HG03196 (cell line): Measurements from ENCODE around the gene PFKL.
"Not testable (repeated sequence)": the region's sequence is repeated elsewhere in the genome, so short reads cannot be mapped to it uniquely, and the experiment has no call there.

Experiments
- ATAC-seq: cut with Tn5 transposase; IDR thresholded peaks from one replicate; pipeline ENCODE4 v1.9.1; 2021; ENCODE audit not compliant: unreplicated experiment

The PFKL gene

DNA sequence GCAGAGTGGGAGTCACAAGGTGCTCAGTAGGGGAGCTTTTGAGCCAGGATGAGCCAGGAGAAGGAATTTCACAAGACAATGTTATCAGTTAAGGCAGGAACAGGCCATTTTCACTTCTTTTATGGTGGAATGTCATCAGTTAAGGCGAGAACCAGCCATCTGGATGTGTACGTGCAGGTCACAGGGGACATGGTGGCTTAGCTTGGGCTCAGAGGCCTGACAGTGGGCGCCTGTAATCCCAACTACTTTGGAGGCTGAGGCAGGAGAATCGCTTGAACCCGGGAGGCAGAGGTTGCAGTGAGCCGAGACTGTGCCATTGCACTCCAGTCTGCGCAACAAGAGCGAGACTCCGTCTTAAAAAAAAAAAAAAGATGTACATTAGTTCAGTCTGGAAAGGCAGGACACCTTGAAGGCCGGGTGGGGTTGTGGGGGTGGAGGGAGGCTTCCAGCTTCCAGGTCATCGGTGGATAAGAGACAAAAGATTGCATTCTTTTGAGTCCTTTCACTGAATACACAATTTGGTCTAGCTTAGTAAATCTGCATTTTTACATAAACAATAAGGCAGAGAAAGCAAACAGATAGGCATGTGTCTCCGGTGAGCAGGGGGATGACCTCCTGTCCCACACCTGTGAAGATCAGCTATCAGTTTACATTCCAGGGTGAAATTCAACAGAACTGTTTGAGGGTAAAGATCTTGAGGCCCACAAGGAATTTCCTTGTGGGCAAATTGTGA, 42.0 kb downstream of the PFKL start:
- ATAC-seq = not testable (repeated sequence)

DNA sequence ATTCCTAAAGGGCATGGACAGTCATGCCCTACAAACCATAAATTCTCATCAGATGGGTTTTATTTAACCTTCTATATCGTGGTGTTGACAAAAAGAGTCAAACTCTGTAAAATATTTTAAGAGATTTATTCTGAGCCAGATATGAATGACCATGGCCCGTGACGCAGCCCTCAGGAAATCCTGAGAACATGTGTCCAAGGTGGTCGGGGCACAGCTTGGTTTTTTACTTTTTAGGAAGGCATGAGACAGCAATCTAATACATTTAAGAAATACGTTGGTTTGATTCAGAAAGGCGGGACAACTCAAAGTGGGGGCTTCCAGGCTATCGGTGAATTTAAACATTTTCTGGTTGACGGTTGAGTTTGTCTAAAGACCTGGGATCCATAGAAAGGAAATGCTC, 43.1 kb downstream of the PFKL start:
- not testable (repeated sequence) for ATAC-seq

DNA sequence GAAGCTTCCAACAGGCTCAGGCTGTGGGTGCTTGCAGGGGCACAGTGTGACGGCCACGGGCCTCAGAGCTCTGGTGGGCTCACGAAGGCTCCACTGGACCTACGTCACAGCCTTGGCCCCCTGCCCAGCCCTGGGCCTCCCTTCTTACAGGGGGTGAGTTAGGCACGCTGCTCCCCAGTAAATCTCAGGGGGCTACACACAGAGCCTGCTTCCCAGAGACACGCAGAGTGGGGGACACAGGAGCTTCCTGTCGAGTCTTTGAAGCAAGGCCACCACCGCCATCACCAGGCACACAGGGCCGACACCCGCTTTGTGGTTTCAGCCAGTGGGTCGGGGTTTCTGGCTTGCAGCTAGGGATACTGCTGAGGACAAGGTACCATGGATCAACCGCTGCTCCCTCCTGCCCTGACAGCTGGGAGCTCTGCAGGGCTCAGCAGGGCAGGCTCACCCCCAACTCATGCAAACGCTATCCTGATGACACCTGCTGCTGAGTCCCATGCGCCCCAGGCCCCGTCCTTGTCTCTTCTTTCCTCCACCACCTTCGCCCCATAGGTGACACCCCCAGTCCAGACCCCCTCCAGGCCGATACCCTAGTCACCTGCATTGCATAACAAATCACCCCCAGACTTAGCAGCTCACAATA, 44.8 kb downstream of the PFKL start:
- ATAC-seq = no peak

DNA sequence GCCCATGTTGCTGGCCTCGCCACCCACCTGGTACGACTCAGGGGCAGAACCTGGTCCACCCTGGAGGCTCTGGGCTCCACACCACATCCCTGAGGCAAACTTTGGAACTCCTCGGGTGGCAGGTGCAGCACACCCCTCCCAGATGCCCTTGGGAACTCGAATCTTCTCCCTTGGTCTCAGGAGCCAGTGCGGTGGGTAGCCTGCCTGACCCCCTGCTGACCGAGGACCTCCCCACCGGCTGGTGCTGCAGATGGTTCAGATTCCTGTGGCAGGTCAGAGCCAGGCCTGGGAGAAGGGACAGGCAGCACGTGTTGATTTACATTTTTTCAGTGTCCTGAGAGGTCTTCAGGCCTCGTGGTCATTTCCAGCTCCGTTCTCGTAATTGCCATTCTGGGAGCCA, 45.6 kb downstream of the PFKL start:
- no peak for ATAC-seq

DNA sequence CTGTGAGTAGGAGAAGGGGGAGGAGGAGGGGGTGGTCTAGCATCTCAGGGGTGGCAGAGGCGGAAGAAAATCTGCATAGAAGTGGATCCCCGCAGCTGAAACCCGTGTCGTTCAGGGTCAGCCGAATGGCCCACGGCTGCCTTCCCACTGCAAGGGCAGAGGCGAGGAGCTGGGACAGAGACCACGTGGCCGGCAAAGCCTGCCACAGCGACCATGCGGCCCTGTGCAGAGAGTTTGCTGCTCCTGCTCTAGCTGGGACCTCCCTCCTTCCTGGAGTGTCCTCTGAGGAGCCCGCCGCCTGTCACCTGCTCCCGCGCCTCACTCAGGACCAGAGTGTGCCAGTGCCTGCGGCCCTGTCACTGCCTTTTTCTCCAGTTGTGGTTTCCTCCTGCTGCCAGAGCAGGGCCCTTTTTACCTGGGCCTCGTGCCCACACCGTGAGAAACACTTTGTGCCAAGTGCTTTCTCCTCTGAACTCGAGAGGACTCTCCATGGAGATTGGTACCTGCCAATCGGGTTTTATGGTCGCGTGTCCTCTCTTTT, 48.1 kb downstream of the PFKL start:
- ATAC-seq = no peak

DNA sequence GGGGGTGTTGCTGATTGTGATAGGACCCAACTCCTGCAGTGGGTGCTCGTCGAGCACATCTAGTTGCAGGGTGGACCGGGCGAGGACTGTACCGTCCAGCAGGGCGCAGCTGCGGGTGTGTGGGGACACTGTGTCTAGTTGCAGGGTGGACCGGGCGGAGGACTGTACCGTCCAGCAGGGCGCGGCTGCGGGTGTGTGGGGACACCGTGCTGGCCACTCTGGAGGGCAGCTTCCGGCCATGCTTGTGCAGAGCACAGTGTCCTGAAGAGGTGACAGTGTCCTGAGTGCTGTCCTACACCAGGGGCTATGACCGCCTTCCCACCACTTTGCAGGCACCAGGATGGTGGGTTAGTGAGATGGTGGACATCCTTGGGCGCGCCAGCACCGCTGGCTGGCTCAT, 49.0 kb downstream of the PFKL start:
- no peak for ATAC-seq

DNA sequence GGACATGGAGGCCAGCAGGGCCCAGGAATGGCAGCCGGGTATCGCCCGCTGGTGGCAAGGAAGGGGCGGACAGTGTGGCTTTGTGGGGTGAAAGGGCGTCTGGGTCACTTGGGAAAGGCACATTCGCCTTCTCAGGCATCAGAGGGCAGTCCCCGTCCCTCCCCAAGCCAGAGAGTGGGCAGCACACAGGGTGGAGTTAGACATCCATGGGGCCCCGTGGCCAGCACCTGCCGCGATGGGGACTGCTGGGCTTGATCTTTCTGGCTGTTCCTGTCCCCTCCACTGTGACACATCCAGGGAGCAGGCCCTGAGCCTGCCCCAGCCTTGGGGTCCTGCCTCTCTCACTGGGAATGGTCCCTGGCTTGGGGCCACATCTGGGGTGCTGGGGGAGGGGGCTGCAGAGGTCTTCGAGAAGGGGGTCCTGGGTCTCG, 49.6 kb downstream of the PFKL start:
- ATAC-seq = no peak

DNA sequence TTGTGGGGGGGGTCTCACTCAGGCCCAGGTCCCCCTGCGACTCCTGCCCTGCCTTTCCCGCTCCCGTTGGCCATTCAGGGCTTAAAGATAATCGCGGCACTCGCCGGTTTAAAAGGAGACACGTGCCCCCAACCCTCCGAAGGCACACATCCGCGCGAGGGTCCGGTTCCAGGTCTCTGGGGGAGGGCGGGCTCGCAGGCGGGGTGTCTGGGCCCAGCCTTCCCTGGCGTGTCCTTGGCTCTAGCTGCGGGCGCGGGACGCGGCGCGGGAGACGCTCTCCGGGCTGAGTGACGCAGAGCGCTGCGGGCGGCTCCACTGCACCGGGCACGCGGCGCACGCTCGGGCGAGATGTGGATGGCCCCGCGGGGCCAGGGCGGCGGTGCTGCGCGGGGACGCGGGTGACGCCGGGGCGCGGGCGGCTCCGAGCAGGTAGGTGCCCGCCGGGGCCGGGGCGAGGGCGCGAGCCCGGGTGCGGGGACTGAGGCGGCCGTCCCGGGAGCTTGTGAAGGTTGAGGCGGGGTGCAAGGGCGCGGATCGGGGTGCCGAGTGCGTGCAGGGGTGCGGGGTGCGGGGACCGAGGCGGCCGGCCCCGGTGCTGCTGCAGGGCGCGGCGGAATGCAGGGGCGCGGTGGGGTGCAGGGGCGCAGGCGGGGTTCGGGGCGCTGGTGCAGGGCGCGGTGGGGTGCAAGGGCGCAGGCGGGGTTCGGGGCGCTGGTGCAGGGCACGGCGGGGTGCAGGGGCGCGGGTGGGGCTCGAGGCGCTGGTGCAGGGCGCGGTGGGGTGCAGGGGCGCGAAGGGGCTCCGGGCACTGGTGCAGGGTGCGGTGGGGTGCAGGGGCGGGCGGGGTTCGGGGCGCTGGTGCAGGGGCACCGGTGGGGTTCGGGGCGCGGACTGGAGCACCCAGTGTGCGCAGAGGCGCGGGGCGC, 50.3 kb downstream of the PFKL start:
- no peak for ATAC-seq

DNA sequence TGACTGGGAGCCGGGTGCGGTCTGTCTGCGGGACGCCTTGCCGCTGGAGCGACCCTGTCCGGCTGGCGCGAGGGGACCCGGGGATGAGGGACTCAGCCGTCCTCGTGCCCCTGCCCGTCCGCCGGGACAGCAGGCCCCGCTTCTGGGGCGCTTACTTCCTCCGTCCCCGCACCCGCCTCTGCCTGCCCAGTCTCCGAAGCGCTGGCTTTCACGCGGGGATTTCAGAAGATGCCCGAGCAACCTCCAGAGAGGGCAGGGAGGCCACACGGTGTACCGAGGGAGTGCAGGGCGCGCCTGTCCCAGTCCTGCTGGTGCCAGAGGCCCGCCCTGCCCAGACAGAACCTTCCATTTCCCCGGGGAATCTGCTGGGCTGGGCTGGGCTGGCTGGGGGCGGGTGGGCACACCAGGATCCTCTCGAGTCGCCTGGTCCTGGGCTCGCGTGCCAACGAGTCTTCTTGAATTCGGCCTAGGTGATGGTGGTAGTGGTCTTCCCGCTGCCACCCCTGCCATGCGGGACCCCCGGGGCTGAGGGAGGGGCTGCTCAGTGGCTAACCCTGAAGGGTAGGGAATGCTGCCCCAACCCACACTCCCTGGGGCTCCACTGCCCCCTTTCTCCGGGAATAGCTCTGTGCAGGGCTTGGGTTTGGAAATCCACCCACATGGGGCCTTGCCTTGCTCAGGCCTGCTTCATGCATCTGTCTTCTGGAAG, 51.1 kb downstream of the PFKL start:
- no peak for ATAC-seq

DNA sequence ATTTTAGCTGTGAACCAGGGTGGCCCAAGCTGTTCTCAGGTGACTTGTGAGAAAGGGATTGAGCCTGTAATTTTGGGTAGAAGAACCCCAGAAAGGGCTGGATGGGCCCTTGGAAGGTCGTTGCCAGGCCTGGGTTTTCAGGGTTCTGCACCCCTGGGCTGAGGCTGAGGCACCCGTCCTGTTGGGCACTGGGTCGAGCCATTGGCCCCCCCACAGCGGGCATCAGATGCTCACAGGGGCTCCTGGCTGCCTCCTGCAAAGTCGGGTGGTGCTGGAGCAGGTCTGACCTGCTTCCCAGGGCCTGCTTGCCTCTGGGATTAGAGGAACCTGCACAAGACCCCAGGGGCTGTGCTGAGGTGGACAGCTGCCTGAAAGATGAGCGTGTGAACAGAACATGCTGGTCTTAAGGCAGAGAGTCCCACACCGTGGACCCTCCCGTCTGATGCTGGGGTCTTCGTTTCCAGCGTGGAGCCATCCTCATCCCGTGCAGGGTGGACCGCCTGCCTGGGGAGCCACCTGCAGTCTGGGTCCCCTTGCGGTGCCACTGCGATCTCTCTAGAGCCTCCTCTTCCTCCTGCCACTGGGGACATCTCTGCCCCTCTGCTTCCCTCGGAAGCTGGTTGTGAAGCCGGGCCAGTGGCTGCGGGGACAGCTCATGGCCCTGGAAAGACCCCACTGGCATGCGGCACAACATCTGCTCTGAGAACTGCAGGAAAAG, 51.8 kb downstream of the PFKL start:
- no peak for ATAC-seq

DNA sequence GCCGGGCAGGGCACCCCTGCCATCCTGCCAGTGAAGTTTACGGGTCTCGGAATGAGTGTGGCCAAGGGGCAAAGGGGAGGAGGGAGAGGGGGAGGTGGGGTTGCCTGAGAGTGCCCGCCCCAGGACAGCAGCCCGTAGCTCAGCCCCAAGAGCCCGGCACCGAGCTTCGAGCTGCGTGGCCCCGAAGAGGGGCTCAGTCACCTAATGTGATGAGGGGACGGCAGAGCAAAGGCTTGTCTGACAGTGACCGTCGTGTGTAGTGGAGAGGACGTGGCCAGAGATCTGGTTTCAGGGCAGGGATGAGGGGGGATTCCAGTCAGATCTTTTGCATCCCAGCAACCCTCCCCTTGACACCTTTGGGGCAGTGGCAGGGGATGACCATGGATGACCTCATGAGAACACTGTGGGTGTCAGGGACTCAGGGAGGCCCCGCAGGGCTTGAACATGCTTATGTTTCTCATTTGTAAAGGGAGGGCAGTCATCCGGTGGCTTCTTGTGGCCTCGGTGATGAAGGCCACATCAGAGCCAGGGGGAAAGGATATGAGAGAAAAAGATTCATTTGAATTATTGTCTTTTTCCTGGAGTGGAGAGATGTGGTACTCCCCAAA, 52.5 kb downstream of the PFKL start:
- ATAC-seq = no peak

DNA sequence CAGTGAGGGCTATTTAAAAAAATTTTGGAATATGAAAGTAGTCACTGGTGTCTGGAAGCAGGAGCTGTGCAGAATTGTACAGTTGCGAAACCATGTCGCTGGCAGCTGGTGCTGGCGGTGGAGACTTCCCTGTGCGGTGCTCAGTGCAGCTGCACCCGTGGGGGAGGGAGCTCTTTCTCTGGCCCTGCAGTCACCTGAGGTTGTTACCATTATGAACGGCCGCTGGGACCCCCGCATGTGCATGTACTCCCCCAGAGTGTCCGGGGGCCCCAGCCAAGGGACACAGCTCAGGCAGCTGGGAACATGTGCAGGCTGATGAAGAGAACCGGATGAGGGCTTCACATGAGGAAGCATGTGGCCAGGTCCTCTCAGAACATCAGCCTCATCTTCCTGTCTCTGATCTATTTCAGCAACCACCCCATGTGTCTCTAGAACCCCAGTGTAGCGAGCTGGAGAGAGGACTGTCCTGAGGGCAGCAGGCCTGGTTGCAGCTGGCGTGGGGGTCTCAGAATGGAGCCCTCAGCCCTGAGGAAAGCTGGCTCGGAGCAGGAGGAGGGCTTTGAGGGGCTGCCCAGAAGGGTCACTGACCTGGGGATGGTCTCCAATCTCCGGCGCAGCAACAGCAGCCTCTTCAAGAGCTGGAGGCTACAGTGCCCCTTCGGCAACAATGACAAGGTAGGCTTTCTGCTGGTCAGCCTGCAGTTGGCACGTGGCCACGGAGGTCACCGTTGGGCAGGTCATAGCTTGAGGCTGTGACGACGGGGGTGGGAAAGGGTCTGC, 53.5 kb downstream of the PFKL start, which contains the start of gene TRPM2:
TSS of gene TRPM2 (plus strand) at position 431 of the 780 bp plus-strand sequence. CDS start at position 511, 80 bp downstream.
- ATAC-seq = no peak

DNA sequence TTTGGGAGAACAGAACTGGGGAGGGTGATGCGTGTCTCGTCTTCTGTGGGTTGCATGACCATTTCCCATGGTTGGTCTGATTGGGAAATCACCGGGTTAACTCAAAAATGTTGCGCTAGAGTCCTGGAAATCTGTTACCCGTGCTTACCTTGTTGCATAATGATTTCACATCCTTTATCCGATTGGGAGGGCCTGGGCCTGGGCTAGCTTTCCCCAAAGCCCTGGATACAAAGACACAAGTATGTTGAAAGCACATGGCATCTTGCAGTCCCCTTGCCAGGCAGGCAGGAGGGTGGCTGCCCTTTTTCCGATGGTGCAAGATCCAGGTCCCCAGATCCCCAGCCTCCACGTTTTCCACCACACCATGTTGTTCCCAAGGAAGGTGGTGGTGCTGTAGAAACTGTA, 54.1 kb downstream of the PFKL start:
- no peak for ATAC-seq

DNA sequence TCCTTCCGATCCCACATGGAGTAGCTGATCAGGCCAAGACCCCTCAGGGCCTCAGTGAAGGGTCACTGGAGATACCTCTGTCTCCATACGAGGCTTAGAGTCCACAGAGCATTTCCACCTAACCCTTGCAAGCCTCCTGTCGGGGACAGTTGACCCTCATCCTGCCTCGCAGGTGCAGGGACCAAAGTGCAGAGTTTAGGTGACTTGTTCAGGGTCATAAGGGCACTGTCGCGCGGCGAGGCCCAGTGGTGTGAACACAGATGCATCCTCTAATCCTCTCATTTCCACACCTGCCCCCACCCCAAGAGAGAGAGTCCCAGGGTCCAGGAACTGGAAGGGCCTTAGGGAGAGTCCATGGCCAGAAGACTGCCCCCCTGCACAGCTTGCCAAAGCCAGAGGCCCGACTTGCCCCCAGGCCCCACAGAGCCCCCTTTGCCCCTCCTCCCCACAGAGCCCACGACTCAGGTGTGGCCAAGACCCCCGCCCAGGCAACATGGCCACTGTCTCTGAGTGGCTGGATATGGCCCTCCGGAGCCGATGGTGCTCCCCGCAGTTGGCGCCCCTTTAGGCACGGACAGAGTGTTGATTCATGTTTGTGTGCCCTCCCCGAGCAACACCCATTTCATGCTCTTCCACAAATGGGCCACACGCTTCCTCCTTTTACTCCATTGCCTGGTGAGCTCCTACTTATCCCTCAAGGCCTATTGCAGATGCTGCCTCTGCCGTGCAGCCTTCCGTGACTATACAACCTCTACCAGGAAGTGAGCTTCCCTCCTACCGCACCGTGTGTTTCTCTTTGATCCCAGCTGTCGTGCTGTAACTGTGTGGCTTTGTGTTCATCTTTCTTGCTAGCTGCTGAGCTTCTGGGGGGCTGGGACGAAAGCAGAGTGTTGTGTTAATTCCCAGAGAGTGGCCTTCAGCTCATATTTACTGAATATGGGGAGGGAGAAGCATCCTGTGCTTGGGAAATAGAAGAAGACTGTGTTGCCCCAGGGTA, 55.2 kb downstream of the PFKL start:
- no peak for ATAC-seq

DNA sequence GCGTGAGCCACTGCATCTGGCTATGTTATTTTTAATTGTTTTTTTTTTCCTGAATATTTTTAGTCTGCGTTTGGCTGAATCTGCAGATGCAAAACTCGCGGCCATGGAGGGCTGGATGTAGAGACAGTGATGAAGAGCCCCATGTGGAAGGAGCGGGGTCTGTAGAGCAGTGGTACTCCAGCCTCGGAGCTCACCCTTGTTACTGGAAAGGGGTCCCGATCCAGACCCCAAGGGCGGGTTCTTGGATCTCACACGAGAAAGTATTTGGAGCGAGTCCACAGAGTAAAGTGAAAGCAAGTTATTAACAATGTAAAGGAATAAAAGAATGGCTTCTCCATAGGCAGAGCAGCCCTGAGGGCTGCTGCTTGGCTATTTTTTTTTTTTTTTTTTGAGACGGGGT, 56.3 kb downstream of the PFKL start:
- ATAC-seq = no peak

DNA sequence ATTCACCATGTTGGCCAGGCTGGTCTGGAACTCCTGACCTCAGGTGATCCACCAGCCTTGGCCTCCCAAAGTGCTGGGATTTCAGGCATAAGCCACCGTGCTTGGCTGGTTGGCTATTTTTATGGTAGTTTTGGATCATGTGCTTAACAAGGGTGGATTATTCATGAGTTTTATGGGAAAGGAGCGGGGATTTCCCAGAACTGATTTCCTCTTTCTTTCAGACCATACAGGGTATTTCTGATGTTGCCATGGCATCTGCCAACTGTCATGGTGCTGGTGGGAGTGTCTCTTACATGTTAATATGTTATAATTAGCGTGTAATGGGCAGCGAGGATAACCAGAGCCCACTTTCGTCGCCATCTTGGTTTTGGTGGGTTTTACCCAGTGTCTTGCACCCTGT, 56.8 kb downstream of the PFKL start:
- no peak for ATAC-seq

DNA sequence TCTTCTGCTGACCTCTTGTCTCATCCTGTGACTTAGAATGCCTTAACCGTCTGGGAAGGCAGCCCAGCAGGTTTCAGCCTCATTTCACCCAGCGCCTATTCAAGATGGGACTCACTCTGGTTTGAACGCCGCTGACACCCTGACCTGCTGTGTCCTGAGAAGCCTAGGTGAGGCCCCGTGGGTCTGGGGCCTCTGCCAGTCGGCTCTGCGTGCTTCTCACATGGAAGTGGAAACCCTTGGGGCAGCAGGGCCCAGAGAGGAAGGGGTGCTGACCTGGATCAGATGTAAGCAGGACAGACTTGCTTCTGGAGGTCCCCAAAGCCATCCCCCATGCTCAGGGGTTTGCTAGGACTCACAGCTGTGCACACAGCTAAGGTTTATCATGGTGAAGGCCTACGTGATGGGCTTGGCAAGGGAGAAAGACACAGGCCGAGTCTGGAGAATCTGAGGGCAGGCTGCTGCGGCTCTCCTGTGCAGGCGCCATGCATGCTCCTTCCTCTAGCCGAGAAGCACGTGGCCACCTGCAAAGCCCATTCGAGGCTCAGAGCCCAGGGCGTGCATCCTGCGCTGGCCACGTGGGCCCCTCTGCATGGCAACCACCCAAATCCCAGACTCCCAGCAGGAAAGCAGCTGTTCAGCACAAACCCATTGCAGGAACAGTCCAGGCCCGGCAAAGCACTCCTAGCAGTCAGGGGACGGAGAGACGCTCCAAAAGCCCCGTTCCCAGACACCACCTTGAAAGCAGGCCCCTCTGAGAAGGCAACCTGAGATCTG, 57.4 kb downstream of the PFKL start:
- no peak for ATAC-seq
